Spleen (tissue), 11 donors: Measurements from ENCODE around the gene CRYGN. TPM values are rescaled to one million over a fixed set of nuclear protein-coding genes. Genes with fewer than 3 reads are reported as not detected.

Experiments
- DNase-seq: peaks from one replicate; pipeline ENCODE4 v3.0.0-alpha.2; 2020
- H3K27ac ChIP-seq, 8 donors: fragments of 200-600 bp; sonication (generic) in 7 of 8; 1 replicate in 4 of 8; 2 replicates in 4 of 8; pipeline versions ENCODE4 v1.5.0 to v1.8.0; 2016 to 2021; ENCODE audit warnings: inconsistent platforms in 4 of 8, mild to moderate bottlenecking in 4 of 8, moderate library complexity in 1 of 8
- H3K27me3 ChIP-seq, 7 donors: fragments of 200-600 bp; sonication (generic) in 6 of 7; replicated peaks in 1 of 7; 1 replicate in 4 of 7; 2 replicates in 3 of 7; pipeline versions ENCODE4 v1.5.0 to v1.8.0; 2016 to 2021; ENCODE audit warnings: inconsistent platforms in 3 of 7, mild to moderate bottlenecking in 1 of 7
- H3K36me3 ChIP-seq, 6 donors: fragments of 200-600 bp; sonication (generic) in 5 of 6; 1 replicate in 4 of 6; 2 replicates in 2 of 6; pipeline versions ENCODE4 v1.5.0 to v1.8.0; 2016 to 2021; ENCODE audit warnings: inconsistent platforms in 2 of 6
- H3K4me1 ChIP-seq, 6 donors: fragments of 200-600 bp; sonication (generic) in 5 of 6; 1 replicate in 3 of 6; 2 replicates in 3 of 6; pipeline versions ENCODE4 v1.5.0 to v1.8.0; 2016 to 2021; ENCODE audit warnings: inconsistent platforms in 3 of 6
- H3K4me3 ChIP-seq, 8 donors: fragments of 200-600 bp; sonication (generic) in 7 of 8; 1 replicate in 4 of 8; 2 replicates in 4 of 8; pipeline versions ENCODE4 v1.5.0 to v1.8.0; 2016 to 2021; ENCODE audit warnings: inconsistent platforms in 4 of 8, mild to moderate bottlenecking in 4 of 8, moderate library complexity in 2 of 8
- H3K9me3 ChIP-seq, 8 donors: fragments of 200-600 bp; sonication (generic) in 7 of 8; 1 replicate in 4 of 8; 2 replicates in 4 of 8; pipeline versions ENCODE4 v1.5.0 to v1.8.0; 2016 to 2021; ENCODE audit warnings: inconsistent platforms in 4 of 8
- POLR2A ChIP-seq, 3 donors: fragments of 450-650 bp; IDR thresholded peaks; one replicate each; pipeline ENCODE4 v1.5.1; 2017; ENCODE audit warnings: antibody characterized with exemption in 3 of 3, mild to moderate bottlenecking in 1 of 3
- POLR2AphosphoS5 ChIP-seq, 3 donors: sonication (generic); formaldehyde crosslinking; IDR thresholded peaks; one replicate each; pipeline ENCODE4 v1.5.1; 2017; ENCODE audit warnings: antibody characterized with exemption in 3 of 3
- WGBS, 5 donors: extraction: QIAGEN DNeasy Blood & Tissue Kit in 3 of 5; methylation state at CpG; one replicate each; pipeline versions ENCODE4 v1.1.5 to v1.1.7; 2013 to 2018; 5-methylcytosine and 5-hydroxymethylcytosine counted together
- intact Hi-C: fragments of 100-400 bp; cut with DNase I; formaldehyde crosslinking; loops from one replicate; pipeline ENCODE4 v1.15.0; 2023; ENCODE audit warnings: low total_unique reads
- polyA plus RNA-seq, 3 donors: library from polyadenylated mRNA; stranded (reverse); fragments of 200-250 nt; gene quantifications; one replicate each; pipeline ENCODE4 v1.2.1, GENCODE V29; 2013
- total RNA-seq, 7 donors: library from RNA; depleted of rRNA in 3 of 7; stranded (reverse); fragments of >200 nt in 3 of 7; fragmentation: NEBNext Ultra II Directional in 4 of 7; extraction: Animal tissue kit (Norgen Biotek cat#: 25700) in 4 of 7; gene quantifications; one replicate each; pipeline versions ENCODE4 v1.1.0 to v1.2.1, GENCODE V29; 2016 to 2021
- TF ChIP-seq, protein P1 (sequence below), 11 experiments: fragments of 200-600 bp in 7 of 11; fragments of 450-650 bp in 4 of 11; sonication (generic) in 4 of 11; IDR thresholded peaks in 8 of 11; conservative IDR thresholded peaks in 3 of 11; 1 replicate in 7 of 11; 2 replicates in 4 of 11; pipeline versions ENCODE4 v1.4.0 to v1.8.0; 2016 to 2021; ENCODE audit warnings: antibody characterized with exemption in 11 of 11, inconsistent platforms in 4 of 11, mild to moderate bottlenecking in 1 of 11
- donor health status: healthy with polysubstance abuse.
- donor health status: DM: no; HTN: no; CAD: no; lungs with moderate emphysema.
- donor health status: DM: no; HTN: no; CAD: no.
- donor health status: Bipolar disorder and iron deficiency.
- donor health status: healthy.
- donor health status: DM: no; HTN: no; CAD: no.
- donor health status: DM: yes; HTN: yes; CAD: no.

Gene CRYGN
- total and polyA plus RNA-seq, 10 donors: 0.17 to 2.5 (median 0.32) TPM; not detected in 1

DNA sequence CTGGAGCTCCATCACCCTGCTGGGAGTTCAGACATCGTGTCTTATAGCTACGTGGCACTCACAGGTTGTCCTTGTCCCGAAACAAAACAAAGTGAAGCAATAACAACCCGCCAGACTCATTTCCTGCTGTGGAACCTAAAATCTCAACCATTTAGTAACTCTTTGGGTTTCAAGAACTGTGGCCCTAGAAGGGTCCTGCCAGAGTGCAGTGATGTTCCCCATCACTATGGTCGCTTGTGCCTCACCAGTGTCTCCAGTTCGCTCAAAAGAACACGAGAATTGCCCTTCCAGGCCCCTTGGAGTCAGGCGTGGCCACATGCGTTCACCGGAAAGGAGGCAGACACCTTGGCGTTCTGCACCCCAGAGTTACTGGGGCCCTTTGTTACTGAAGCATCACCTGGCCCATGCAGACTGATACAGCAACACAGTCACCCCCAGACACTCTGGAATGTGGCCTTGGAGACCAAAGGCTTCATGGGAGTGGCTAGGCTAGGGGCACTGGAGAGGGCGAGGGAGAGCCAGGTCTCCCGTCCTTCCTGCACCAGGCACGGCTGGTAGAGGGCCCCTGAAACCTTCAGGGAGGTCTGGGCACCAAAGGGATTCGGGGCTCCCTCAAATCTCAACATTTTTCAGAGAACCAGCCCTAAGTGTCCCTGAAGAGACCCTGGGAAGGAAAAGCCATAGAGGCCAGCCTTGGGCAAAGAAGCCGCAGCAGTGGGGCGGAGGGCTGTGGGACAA lies 908 bp downstream of the CRYGN start:
- DNase-seq: peak; percentile 27
- intact Hi-C loops: no loop called here
- H3K27me3 ChIP-seq: peaks cover 0 to 26% (median 12%) of the 10 kb centered on the region in 7 donors
- peak overlapping the region in 3 of 8 donors; percentile 51 to 64 (median 62) for H3K27ac ChIP-seq
- WGBS, 5 donors: 79 to 83% (median 80%) methylated on average over 11 to 17 of the region's 17 CpGs
- no peaks in the 10 kb centered on the region for H3K36me3 ChIP-seq
- no peaks in the 10 kb centered on the region for H3K9me3 ChIP-seq
- peaks cover 0 to 47% (median 21%) of the 10 kb centered on the region in 6 donors for H3K4me1 ChIP-seq
- peak overlapping the region in 2 of 8 donors; percentile 31 to 60 for H3K4me3 ChIP-seq
- TF ChIP-seq POLR2A (IDR thresholded peaks at IDR 0.05) (no peak), POLR2AphosphoS5 (IDR thresholded peaks at IDR 0.05) (no peak)
- TF ChIP-seq, protein P1, sequence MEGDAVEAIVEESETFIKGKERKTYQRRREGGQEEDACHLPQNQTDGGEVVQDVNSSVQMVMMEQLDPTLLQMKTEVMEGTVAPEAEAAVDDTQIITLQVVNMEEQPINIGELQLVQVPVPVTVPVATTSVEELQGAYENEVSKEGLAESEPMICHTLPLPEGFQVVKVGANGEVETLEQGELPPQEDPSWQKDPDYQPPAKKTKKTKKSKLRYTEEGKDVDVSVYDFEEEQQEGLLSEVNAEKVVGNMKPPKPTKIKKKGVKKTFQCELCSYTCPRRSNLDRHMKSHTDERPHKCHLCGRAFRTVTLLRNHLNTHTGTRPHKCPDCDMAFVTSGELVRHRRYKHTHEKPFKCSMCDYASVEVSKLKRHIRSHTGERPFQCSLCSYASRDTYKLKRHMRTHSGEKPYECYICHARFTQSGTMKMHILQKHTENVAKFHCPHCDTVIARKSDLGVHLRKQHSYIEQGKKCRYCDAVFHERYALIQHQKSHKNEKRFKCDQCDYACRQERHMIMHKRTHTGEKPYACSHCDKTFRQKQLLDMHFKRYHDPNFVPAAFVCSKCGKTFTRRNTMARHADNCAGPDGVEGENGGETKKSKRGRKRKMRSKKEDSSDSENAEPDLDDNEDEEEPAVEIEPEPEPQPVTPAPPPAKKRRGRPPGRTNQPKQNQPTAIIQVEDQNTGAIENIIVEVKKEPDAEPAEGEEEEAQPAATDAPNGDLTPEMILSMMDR (IDR thresholded peaks at IDR 0.05 in 8 of 11, conservative IDR thresholded peaks at IDR 0.05 in 3 of 11): no peak

DNA sequence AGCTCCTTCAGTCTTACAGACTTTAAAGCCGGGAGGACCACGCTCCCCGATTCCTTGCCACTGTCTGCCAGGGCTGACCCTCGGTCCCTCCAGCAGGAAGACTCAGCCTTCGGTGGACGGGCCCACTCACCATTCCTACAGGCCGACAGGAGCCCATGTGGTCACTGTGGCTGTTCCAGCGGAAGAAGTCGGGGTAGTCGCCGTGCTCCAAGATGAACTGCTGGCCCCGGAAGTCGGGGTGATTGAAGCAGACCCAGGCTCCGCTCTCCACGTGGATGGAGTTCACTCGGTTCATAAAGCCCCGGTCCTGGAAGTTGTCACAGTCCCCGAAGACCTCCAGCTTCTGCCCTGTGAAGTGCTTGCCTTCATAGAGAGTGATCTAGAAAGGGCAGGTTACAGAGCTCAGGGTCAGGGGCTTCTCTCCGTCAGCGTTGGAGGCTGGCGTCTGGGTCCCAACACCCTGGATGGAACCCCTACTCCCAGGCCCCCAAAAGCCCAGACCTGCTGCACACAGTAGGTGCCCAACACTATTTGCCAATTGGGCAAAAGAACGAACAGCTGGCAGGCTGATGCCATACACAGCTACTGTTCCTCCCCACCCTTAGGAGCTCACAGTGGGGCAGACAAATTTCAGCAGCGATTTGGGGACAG lies 1.9 kb downstream of the CRYGN start:
- intact Hi-C loops: no loop called here
- Histone ChIP-seq H3K4me3 (no peak overlapping the region), H3K9me3 (no peaks in the 10 kb centered on the region), H3K27ac (peak overlapping the region in 3 of 8 donors; percentile 43 to 63 (median 61)), H3K4me1 (peaks cover 0 to 55% (median 26%) of the 10 kb centered on the region in 6 donors), H3K27me3 (peaks cover 0 to 26% (median 12%) of the 10 kb centered on the region in 7 donors), H3K36me3 (no peaks in the 10 kb centered on the region)
- WGBS, 5 donors: 90 to 93% (median 90%) methylated on average over 21 to 23 of the region's 23 CpGs
- DNase-seq: peak; percentile 59
- TF ChIP-seq, protein P1 (IDR thresholded peaks at IDR 0.05 in 8 of 11, conservative IDR thresholded peaks at IDR 0.05 in 3 of 11): no peak
- TF ChIP-seq POLR2A (IDR thresholded peaks at IDR 0.05) (no peak), POLR2AphosphoS5 (IDR thresholded peaks at IDR 0.05) (no peak)

DNA sequence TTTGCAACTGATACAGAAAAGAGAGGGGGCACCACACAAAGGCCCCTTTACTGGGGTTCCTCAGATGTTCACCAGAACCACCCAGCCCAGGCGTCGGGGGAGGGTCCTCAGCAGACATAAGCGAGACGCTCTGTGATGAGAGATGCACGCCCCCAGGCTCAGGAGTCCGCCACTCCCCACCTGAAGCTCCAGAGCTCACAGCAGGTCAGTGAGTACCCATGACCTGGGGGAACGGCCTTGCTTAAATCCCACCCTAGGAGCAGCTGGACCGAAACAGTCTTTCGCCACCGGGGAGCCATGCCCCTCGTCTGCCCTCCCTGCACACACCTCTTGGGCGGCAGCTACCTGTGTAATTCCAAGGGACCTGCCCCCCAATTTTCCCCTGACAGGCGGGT lies 2.8 kb downstream of the CRYGN start:
- H3K27me3 ChIP-seq: peaks cover 0 to 26% (median 12%) of the 10 kb centered on the region in 7 donors
- peak; percentile 65 for DNase-seq
- H3K4me3 ChIP-seq: no peak overlapping the region
- TF ChIP-seq, protein P1 (IDR thresholded peaks at IDR 0.05 in 8 of 11, conservative IDR thresholded peaks at IDR 0.05 in 3 of 11): no peak
- TF ChIP-seq POLR2A (IDR thresholded peaks at IDR 0.05) (no peak), POLR2AphosphoS5 (IDR thresholded peaks at IDR 0.05) (no peak)
- H3K27ac ChIP-seq: peak overlapping the region in 6 of 8 donors; percentile 38 to 63 (median 52)
- intact Hi-C loops: no loop called here
- 82 to 93% (median 89%) methylated on average over 10 to 13 of the region's 13 CpGs for WGBS, 5 donors
- peaks cover 0 to 63% (median 32%) of the 10 kb centered on the region in 6 donors for H3K4me1 ChIP-seq
- no peaks in the 10 kb centered on the region for H3K9me3 ChIP-seq
- no peaks in the 10 kb centered on the region for H3K36me3 ChIP-seq
